GM12892 (cell line): ENCODE data around the gene ARHGEF16.

Experiments used
- POLR2A ChIP-seq: IDR thresholded peaks from 2 replicates; pipeline ENCODE4 v1.6.1; 2011; ENCODE audit warnings: low read depth, low read length, control low read depth
- POLR2AphosphoS5 ChIP-seq: IDR thresholded peaks from 2 replicates; pipeline ENCODE4 v1.6.1; 2011; ENCODE audit warnings: low read depth, low read length, control low read depth
- TAF1 ChIP-seq: IDR thresholded peaks from 2 replicates; pipeline ENCODE4 v1.6.1; 2011; ENCODE audit warnings: low read depth, mild to moderate bottlenecking, control low read depth, low read length, borderline replicate concordance

- TF ChIP-seq POLR2AphosphoS5 (no peak), POLR2A (no peak), TAF1 (no peak)
These were observed 9.0 kb downstream of the ARHGEF16 start for GRCh38 chr1:3463408-3463863.
